SH-SY5Y (cell line): ENCODE data around the gene CELSR1.

Source experiments
- GATA2 ChIP-seq: IDR thresholded peaks from 2 replicates; pipeline ENCODE4 v1.6.1; 2011; ENCODE audit warnings: mild to moderate bottlenecking, low read depth, low read length
- GATA3 ChIP-seq: IDR thresholded peaks from 2 replicates; pipeline ENCODE4 v1.6.1; 2011; ENCODE audit warnings: low read depth, mild to moderate bottlenecking, low read length, moderate library complexity

DNA sequence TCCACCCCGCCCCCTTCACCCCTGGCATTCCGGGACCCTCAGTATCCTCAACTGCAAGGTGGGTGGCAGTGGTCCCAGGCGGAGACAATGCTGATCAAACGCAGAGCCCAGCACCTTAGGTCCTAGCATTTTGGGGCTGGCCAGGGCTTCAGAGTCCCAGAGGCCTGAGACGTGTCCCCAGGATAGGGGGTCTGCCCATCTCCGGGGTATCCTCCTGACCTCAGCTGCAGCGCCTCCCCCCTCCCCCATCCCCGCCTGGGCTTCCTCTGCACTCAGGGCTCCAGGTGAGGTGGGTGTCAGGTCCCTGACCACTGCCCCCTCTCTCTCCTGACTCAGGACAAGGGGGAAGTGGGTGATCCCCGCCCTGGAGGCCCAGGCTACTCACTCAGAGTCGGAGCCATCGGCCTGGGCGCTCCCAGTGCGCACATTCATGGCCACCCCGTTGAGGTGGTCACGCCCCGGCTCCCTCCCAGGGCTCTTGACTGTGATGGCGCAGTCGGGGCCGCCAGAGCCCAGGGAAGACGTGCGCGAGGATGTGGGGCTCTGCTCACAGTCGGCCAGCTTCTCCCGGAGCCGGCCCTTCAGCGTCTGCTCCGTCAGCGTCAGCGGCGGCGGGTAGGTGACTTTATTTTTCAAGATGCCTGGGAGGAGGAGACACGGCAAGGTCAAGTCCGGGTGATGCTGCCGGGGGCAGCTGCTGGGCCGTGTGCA, 173.7 kb downstream of the CELSR1 start:
- TF ChIP-seq GATA2 (no peak), GATA3 (no peak)
